OCI-LY3 (cell line): ENCODE measurements around the gene MOCOS.

Source experiments
- H2AFZ ChIP-seq: fragments of 200-600, 300-600 bp; shearing (Covaris generic); 2 replicates; pipeline ENCODE4 v1.6.0; 2014; ENCODE audit warnings: antibody characterized with exemption, low read depth, low read length
- H3K27ac ChIP-seq: fragments of 200-600, 300-600 bp; sonication (generic); 2 replicates; pipeline ENCODE4 v1.5.1; 2014; ENCODE audit warnings: mild to moderate bottlenecking, low read length, moderate library complexity, mixed read lengths
- H3K27me3 ChIP-seq: fragments of 200-600, 300-600 bp; sonication (generic); 2 replicates; pipeline ENCODE4 v1.6.1; 2014; ENCODE audit warnings: low read depth, low read length, mixed read lengths
- H3K36me3 ChIP-seq: fragments of 200-600, 300-600 bp; sonication (generic); replicated peaks from 2 replicates; pipeline ENCODE3; 2014; ENCODE audit warnings: low read depth, low read length, mixed read lengths
- H3K4me1 ChIP-seq: fragments of 300-600, 200-600 bp; sonication (generic); 2 replicates; pipeline ENCODE4 v1.6.1; 2014; ENCODE audit warnings: low read length, mixed read lengths
- H3K4me2 ChIP-seq: fragments of 200-600, 300-600 bp; sonication (generic); 2 replicates; pipeline ENCODE4 v1.6.1; 2014; ENCODE audit warnings: low read length, mixed read lengths
- H3K4me3 ChIP-seq: fragments of 300-600, 200-600 bp; sonication (generic); 2 replicates; pipeline ENCODE4 v1.5.1; 2014; ENCODE audit warnings: antibody characterized with exemption, mild to moderate bottlenecking, low read length, moderate library complexity
- H3K79me2 ChIP-seq: fragments of 300-600, 200-600 bp; shearing (Covaris generic); 2 replicates; pipeline ENCODE4 v1.6.1; 2014; ENCODE audit warnings: mild to moderate bottlenecking, low read length, mixed read lengths
- H3K9ac ChIP-seq: fragments of 300-600, 200-600 bp; shearing (Covaris generic); 2 replicates; pipeline ENCODE4 v1.6.0; 2014; ENCODE audit warnings: mild to moderate bottlenecking, low read length, moderate library complexity
- H3K9me3 ChIP-seq: fragments of 200-600, 300-600 bp; shearing (Covaris generic); 2 replicates; pipeline ENCODE4 v1.6.1; 2014; ENCODE audit warnings: low read length, mixed read lengths; ENCODE audit not compliant: insufficient read depth
- H4K20me1 ChIP-seq: fragments of 200-600, 300-600 bp; sonication (generic); 2 replicates; pipeline ENCODE4 v1.6.1; 2016; ENCODE audit warnings: low read length, mixed read lengths; ENCODE audit not compliant: insufficient read depth
- CTCF ChIP-seq: fragments of 200-600, 300-600 bp; sonication (generic); IDR thresholded peaks from 2 replicates; pipeline ENCODE4 v1.5.1; 2014; ENCODE audit warnings: antibody characterized with exemption, low read length, low read depth
- EZH2phosphoT487 ChIP-seq: fragments of 200-600 bp; shearing (Covaris generic); IDR thresholded peaks from 2 replicates; pipeline ENCODE4 v1.6.1; 2018; ENCODE audit warnings: antibody characterized with exemption, mixed run types, low read depth

MOCOS gene

GRCh38 chr18:36143391-36143790 is 43.9 kb upstream of the MOCOS start:
- TF ChIP-seq CTCF (no peak), EZH2phosphoT487 (no peak)
- no peaks in the 10 kb centered on the region for H3K27me3 ChIP-seq
- no peaks in the 10 kb centered on the region for H3K79me2 ChIP-seq
- H3K36me3 ChIP-seq: peaks cover 55% of the 10 kb centered on the region
- no peak overlapping the region for H3K4me3 ChIP-seq
- H3K9ac ChIP-seq: no peak overlapping the region
- H3K4me1 ChIP-seq: peaks cover 5% of the 10 kb centered on the region; the same call in 1 of the 2 replicates
- no peak overlapping the region for H2AFZ ChIP-seq
- H3K27ac ChIP-seq: no peak overlapping the region
- no peaks in the 10 kb centered on the region for H4K20me1 ChIP-seq
- H3K4me2 ChIP-seq: no peak overlapping the region
- H3K9me3 ChIP-seq: no peaks in the 10 kb centered on the region

GRCh38 chr18:36149514-36150289 is 37.6 kb upstream of the MOCOS start:
- H3K9me3 ChIP-seq: no peaks in the 10 kb centered on the region
- peak overlapping the region; percentile 41; the same call in 1 of the 2 replicates for H3K9ac ChIP-seq
- H2AFZ ChIP-seq: no peak overlapping the region
- H3K4me2 ChIP-seq: peak overlapping the region; percentile 76
- H4K20me1 ChIP-seq: no peaks in the 10 kb centered on the region
- no peak for TF ChIP-seq CTCF
- TF ChIP-seq EZH2phosphoT487: no peak
- H3K27ac ChIP-seq: peak overlapping the region; percentile 72
- peaks cover 20% of the 10 kb centered on the region for H3K4me1 ChIP-seq
- peak overlapping the region; percentile 39 for H3K4me3 ChIP-seq
- H3K79me2 ChIP-seq: 0 out of 2 replicates have a peak, but pooled peaks cover 5% of the 10 kb centered on the region
- peaks cover 59% of the 10 kb centered on the region for H3K36me3 ChIP-seq
- H3K27me3 ChIP-seq: no peaks in the 10 kb centered on the region

GRCh38 chr18:36152781-36153180 is 34.5 kb upstream of the MOCOS start:
- Histone ChIP-seq H3K9me3 (no peaks in the 10 kb centered on the region), H3K4me3 (no peak overlapping the region), H3K27ac (no peak overlapping the region), H3K4me2 (no peak overlapping the region), H3K9ac (no peak overlapping the region), H3K36me3 (peaks cover 62% of the 10 kb centered on the region), H3K27me3 (no peaks in the 10 kb centered on the region), H2AFZ (no peak overlapping the region), H4K20me1 (0 out of 2 replicates have a peak, but pooled peaks cover 4% of the 10 kb centered on the region), H3K79me2 (0 out of 2 replicates have a peak, but pooled peaks cover 5% of the 10 kb centered on the region), H3K4me1 (peaks cover 20% of the 10 kb centered on the region)
- no peak for TF ChIP-seq EZH2phosphoT487
- no peak for TF ChIP-seq CTCF

- Histone ChIP-seq H3K9ac (no peak overlapping the region), H3K4me3 (no peak overlapping the region), H3K27ac (no peak overlapping the region), H3K79me2 (0 out of 2 replicates have a peak, but pooled peaks cover 6% of the 10 kb centered on the region), H3K4me2 (no peak overlapping the region), H3K4me1 (peaks cover 21% of the 10 kb centered on the region), H4K20me1 (0 out of 2 replicates have a peak, but pooled peaks cover 4% of the 10 kb centered on the region), H2AFZ (no peak overlapping the region), H3K27me3 (no peaks in the 10 kb centered on the region), H3K36me3 (peaks cover 66% of the 10 kb centered on the region), H3K9me3 (no peaks in the 10 kb centered on the region)
- TF ChIP-seq EZH2phosphoT487: no peak
- no peak for TF ChIP-seq CTCF
These were observed 34.1 kb upstream of the MOCOS start for GRCh38 chr18:36153203-36153602.
